Peyer's patch (tissue), 4 donors: ENCODE data around the gene SGIP1.

Source experiments
- CTCF ChIP-seq, 6 experiments: fragments of 450-650 bp in 4 of 6; fragments of 200-600 bp in 2 of 6; sonication (generic) in 1 of 6; IDR thresholded peaks; one replicate each; pipeline ENCODE4 v1.5.1; 2017 to 2019; ENCODE audit warnings: antibody characterized with exemption in 6 of 6, mild to moderate bottlenecking in 3 of 6, moderate library complexity in 1 of 6
- POLR2A ChIP-seq, 2 donors: fragments of 450-650 bp; IDR thresholded peaks; one replicate each; pipeline ENCODE4 v1.5.1; 2017; ENCODE audit warnings: antibody characterized with exemption in 2 of 2, mild to moderate bottlenecking in 2 of 2, moderate library complexity in 2 of 2

GRCh38 chr1:66695116-66695515 lies 161.2 kb downstream of the SGIP1 start:
- no peak for TF ChIP-seq CTCF (IDR thresholded peaks at IDR 0.05)
- TF ChIP-seq POLR2A (IDR thresholded peaks at IDR 0.05): no peak
